GM23248 (cell line): ENCODE data around the gene ANO2.

Source experiments
- EZH2 ChIP-seq: fragments of 200-600 bp; sonication (generic); IDR thresholded peaks from 2 replicates; pipeline ENCODE4 v1.6.1; 2018; ENCODE audit warnings: antibody characterized with exemption, mild to moderate bottlenecking; ENCODE audit not compliant: insufficient read depth, poor library complexity, severe bottlenecking
- EZH2phosphoT487 ChIP-seq: fragments of 200-600 bp; sonication (generic); IDR thresholded peaks from 2 replicates; pipeline ENCODE4 v1.6.1; 2018; ENCODE audit warnings: antibody characterized with exemption, moderate library complexity, mild to moderate bottlenecking, low read depth; ENCODE audit not compliant: insufficient read depth

GRCh38 chr12:5768581-5769196 is 176.4 kb downstream of the ANO2 start:
- no peak for TF ChIP-seq EZH2phosphoT487
- TF ChIP-seq EZH2: no peak
